ENCODE results near the gene CAPN6. TPM values are rescaled to one million over a fixed set of nuclear protein-coding genes. Genes with fewer than 3 reads are reported as not detected.

The CAPN6 gene, protein sequence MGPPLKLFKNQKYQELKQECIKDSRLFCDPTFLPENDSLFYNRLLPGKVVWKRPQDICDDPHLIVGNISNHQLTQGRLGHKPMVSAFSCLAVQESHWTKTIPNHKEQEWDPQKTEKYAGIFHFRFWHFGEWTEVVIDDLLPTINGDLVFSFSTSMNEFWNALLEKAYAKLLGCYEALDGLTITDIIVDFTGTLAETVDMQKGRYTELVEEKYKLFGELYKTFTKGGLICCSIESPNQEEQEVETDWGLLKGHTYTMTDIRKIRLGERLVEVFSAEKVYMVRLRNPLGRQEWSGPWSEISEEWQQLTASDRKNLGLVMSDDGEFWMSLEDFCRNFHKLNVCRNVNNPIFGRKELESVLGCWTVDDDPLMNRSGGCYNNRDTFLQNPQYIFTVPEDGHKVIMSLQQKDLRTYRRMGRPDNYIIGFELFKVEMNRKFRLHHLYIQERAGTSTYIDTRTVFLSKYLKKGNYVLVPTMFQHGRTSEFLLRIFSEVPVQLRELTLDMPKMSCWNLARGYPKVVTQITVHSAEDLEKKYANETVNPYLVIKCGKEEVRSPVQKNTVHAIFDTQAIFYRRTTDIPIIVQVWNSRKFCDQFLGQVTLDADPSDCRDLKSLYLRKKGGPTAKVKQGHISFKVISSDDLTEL
- under 0.01 TPM in 1 of 2 replicates, not detected in the other for total RNA-seq

DNA sequence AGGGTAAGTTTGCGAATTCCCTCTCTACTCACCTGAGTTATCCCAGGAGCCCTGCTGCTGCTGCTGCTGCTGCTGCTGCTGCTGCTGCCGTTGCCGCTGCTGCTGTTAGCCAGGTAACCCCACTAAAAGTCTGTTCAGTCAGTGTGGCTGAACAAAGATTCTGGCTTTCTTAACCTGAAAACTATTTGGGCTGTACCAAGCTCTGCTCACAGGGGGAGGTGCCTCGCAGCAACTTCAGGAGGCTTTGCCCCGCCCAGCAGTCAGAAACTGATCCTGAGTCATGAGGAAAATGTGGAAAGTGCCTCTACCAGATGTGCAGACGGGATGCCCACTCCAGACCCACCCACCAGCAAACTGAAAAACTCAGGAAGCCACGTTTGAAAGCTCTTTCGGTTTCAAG is at the start of gene CAPN6:
TSS of gene CAPN6 (minus strand) at position 145 of the 400 bp plus-strand sequence. CDS start 6,547 bp downstream, outside the sequence.

Other genes starting within 250 kb of the CAPN6 start
- gene PAK3, start 174.3 kb downstream of the CAPN6 start, total RNA-seq, result under 0.01 and 0.07 TPM in 2 replicates
- not detected in 2 replicates for gene DCX, start 141.7 kb upstream of the CAPN6 start, total RNA-seq
- gene SERTM2, start 241.2 kb upstream of the CAPN6 start, total RNA-seq, result not detected in 2 replicates